ENCODE results near the gene DCDC2.
A peak's percentile ranks its signal among the peaks of the same experiment; 100 is the strongest.
"Not testable (repeated sequence)": the region's sequence is repeated elsewhere in the genome, so short reads cannot be mapped to it uniquely, and the experiment has no call there.

The DCDC2 gene

GRCh38 chr6:24283043-24283985 lies 74.5 kb downstream of the DCDC2 start:
- H3K27me3 Mint-ChIP-seq, result peaks cover 4 to 6% of the 10 kb centered on the region in 2 donors
- no peak overlapping the region for H3K4me3 Mint-ChIP-seq
- peak; percentile 85 to 88 for ATAC-seq (replicated peaks)
- H3K9me3 Mint-ChIP-seq, result no peaks in the 10 kb centered on the region
- H3K36me3 Mint-ChIP-seq, result no peaks in the 10 kb centered on the region
- H3K27ac Mint-ChIP-seq, result no peak overlapping the region
- DNase-seq, result peak; percentile 34
- H3K4me1 Mint-ChIP-seq, result no peaks in the 10 kb centered on the region

- Mint-ChIP-seq H3K27me3 (peaks cover 0 to 4% of the 10 kb centered on the region in 2 donors), H3K4me1 (no peaks in the 10 kb centered on the region), H3K27ac (no peak overlapping the region), H3K9me3 (no peaks in the 10 kb centered on the region), H3K4me3 (no peak overlapping the region), H3K36me3 (no peaks in the 10 kb centered on the region)
- no peak for ATAC-seq (replicated peaks)
- no peak for DNase-seq
These were observed 83.3 kb downstream of the DCDC2 start for GRCh38 chr6:24274441-24275083.

- Mint-ChIP-seq H3K4me3 (no peak overlapping the region), H3K27me3 (peaks cover 0 to 4% of the 10 kb centered on the region in 2 donors), H3K36me3 (no peaks in the 10 kb centered on the region), H3K27ac (no peak overlapping the region), H3K9me3 (no peaks in the 10 kb centered on the region), H3K4me1 (no peaks in the 10 kb centered on the region)
- DNase-seq, result no peak
- ATAC-seq (replicated peaks), result no peak
These were observed 84.6 kb downstream of the DCDC2 start for GRCh38 chr6:24273096-24273870.

GRCh38 chr6:24272553-24272952 lies 85.3 kb downstream of the DCDC2 start:
- peaks cover 0 to 4% of the 10 kb centered on the region in 2 donors for H3K27me3 Mint-ChIP-seq
- no peaks in the 10 kb centered on the region for H3K36me3 Mint-ChIP-seq
- H3K27ac Mint-ChIP-seq, result no peak overlapping the region
- no peaks in the 10 kb centered on the region for H3K9me3 Mint-ChIP-seq
- DNase-seq (no peak), ATAC-seq (replicated peaks) (no peak)
- H3K4me1 Mint-ChIP-seq, result no peaks in the 10 kb centered on the region
- no peak overlapping the region for H3K4me3 Mint-ChIP-seq

GRCh38 chr6:24272148-24272547 lies 85.7 kb downstream of the DCDC2 start:
- no peak for ATAC-seq (replicated peaks)
- Mint-ChIP-seq H3K36me3 (no peaks in the 10 kb centered on the region), H3K9me3 (no peaks in the 10 kb centered on the region), H3K4me3 (no peak overlapping the region), H3K27ac (no peak overlapping the region), H3K27me3 (peaks cover 0 to 4% of the 10 kb centered on the region in 2 donors), H3K4me1 (no peaks in the 10 kb centered on the region)
- DNase-seq, result no peak

GRCh38 chr6:24270011-24270410 lies 87.8 kb downstream of the DCDC2 start:
- Mint-ChIP-seq H3K4me3 (no peak overlapping the region), H3K9me3 (no peaks in the 10 kb centered on the region), H3K27me3 (peaks cover under 1 to 11% of the 10 kb centered on the region in 2 donors), H3K36me3 (no peaks in the 10 kb centered on the region), H3K4me1 (no peaks in the 10 kb centered on the region), H3K27ac (no peak overlapping the region)
- ATAC-seq (replicated peaks) (no peak), DNase-seq (no peak)

- peaks cover 18 to 27% of the 10 kb centered on the region in 2 donors for H3K27me3 Mint-ChIP-seq
- not testable (repeated sequence) for H3K4me1 Mint-ChIP-seq; H3K9me3 Mint-ChIP-seq; H3K4me3 Mint-ChIP-seq; DNase-seq; H3K36me3 Mint-ChIP-seq; ATAC-seq (replicated peaks); H3K27ac Mint-ChIP-seq
These were observed 99.6 kb downstream of the DCDC2 start for GRCh38 chr6:24258214-24258613.

- Mint-ChIP-seq H3K27me3 (peaks cover 9 to 24% of the 10 kb centered on the region in 2 donors), H3K4me3 (no peak overlapping the region), H3K27ac (no peak overlapping the region), H3K36me3 (no peaks in the 10 kb centered on the region), H3K9me3 (peaks cover 1 to 3% of the 10 kb centered on the region in 2 donors), H3K4me1 (peaks cover 0 to 4% of the 10 kb centered on the region in 2 donors)
- ATAC-seq (replicated peaks), result no peak
- no peak for DNase-seq
These were observed 100.6 kb downstream of the DCDC2 start for GRCh38 chr6:24257282-24257681.

GRCh38 chr6:24255676-24256075 lies 102.2 kb downstream of the DCDC2 start:
- no peaks in the 10 kb centered on the region for H3K36me3 Mint-ChIP-seq
- no peak overlapping the region for H3K4me3 Mint-ChIP-seq

GRCh38 chr6:24253360-24253759 lies 104.5 kb downstream of the DCDC2 start:
- no peak overlapping the region for H3K27ac Mint-ChIP-seq
- H3K9me3 Mint-ChIP-seq, result peaks cover 3 to 4% of the 10 kb centered on the region in 2 donors
- peaks cover 5 to 23% of the 10 kb centered on the region in 2 donors for H3K27me3 Mint-ChIP-seq
- H3K36me3 Mint-ChIP-seq, result no peaks in the 10 kb centered on the region
- no peak for ATAC-seq (replicated peaks)
- peaks cover 0 to 4% of the 10 kb centered on the region in 2 donors for H3K4me1 Mint-ChIP-seq
- DNase-seq, result no peak
- no peak overlapping the region for H3K4me3 Mint-ChIP-seq

More at GRCh38 chr6:24255676-24256075, 102.2 kb downstream of the DCDC2 start:
- DNase-seq, result no peak
- ATAC-seq (replicated peaks), result peak; percentile 66 to 68
- peaks cover 5 to 25% of the 10 kb centered on the region in 2 donors for H3K27me3 Mint-ChIP-seq
- H3K9me3 Mint-ChIP-seq, result peaks cover 3 to 4% of the 10 kb centered on the region in 2 donors
- H3K4me1 Mint-ChIP-seq, result peaks cover 0 to 4% of the 10 kb centered on the region in 2 donors
- H3K27ac Mint-ChIP-seq, result no peak overlapping the region

- H3K4me1 Mint-ChIP-seq, result peaks cover 0 to 4% of the 10 kb centered on the region in 2 donors
- no peak overlapping the region for H3K27ac Mint-ChIP-seq
- no peak overlapping the region for H3K4me3 Mint-ChIP-seq
- no peak for DNase-seq
- H3K9me3 Mint-ChIP-seq, result peaks cover 3 to 4% of the 10 kb centered on the region in 2 donors
- no peaks in the 10 kb centered on the region for H3K36me3 Mint-ChIP-seq
- ATAC-seq (replicated peaks), result no peak
- H3K27me3 Mint-ChIP-seq, result peaks cover 5 to 18% of the 10 kb centered on the region in 2 donors
These were observed 105.6 kb downstream of the DCDC2 start for GRCh38 chr6:24252280-24252679.

GRCh38 chr6:24251339-24251738 lies 106.5 kb downstream of the DCDC2 start:
- no peaks in the 10 kb centered on the region for H3K36me3 Mint-ChIP-seq

GRCh38 chr6:24249926-24250325 lies 107.9 kb downstream of the DCDC2 start:
- no peak overlapping the region for H3K27ac Mint-ChIP-seq
- H3K9me3 Mint-ChIP-seq, result peaks cover 2 to 6% of the 10 kb centered on the region in 2 donors
- DNase-seq (no peak), ATAC-seq (replicated peaks) (no peak)
- H3K4me3 Mint-ChIP-seq, result no peak overlapping the region
- H3K36me3 Mint-ChIP-seq, result no peaks in the 10 kb centered on the region
- H3K4me1 Mint-ChIP-seq, result no peaks in the 10 kb centered on the region
- peaks cover 12 to 27% of the 10 kb centered on the region in 2 donors for H3K27me3 Mint-ChIP-seq

More at GRCh38 chr6:24251339-24251738, 106.5 kb downstream of the DCDC2 start:
- Mint-ChIP-seq H3K27me3 (peaks cover 5 to 18% of the 10 kb centered on the region in 2 donors), H3K4me1 (peaks cover 0 to 4% of the 10 kb centered on the region in 2 donors), H3K4me3 (no peak overlapping the region), H3K27ac (no peak overlapping the region), H3K9me3 (peaks cover 3 to 4% of the 10 kb centered on the region in 2 donors)
- ATAC-seq (replicated peaks), result no peak
- no peak for DNase-seq

- H3K27ac Mint-ChIP-seq, result no peak overlapping the region
- peaks cover 0 to 3% of the 10 kb centered on the region in 2 donors for H3K9me3 Mint-ChIP-seq
- DNase-seq (no peak), ATAC-seq (replicated peaks) (no peak)
- no peak overlapping the region for H3K4me3 Mint-ChIP-seq
- no peaks in the 10 kb centered on the region for H3K4me1 Mint-ChIP-seq
- no peaks in the 10 kb centered on the region for H3K36me3 Mint-ChIP-seq
- peaks cover 13 to 38% of the 10 kb centered on the region in 2 donors for H3K27me3 Mint-ChIP-seq
These were observed 112.6 kb downstream of the DCDC2 start for GRCh38 chr6:24245275-24245674.

All from stimulated activated naive B cell treated with anti-CD40 and anti-IgM and Interleukin-4, amounts not matched to agents 10 μg/mL and 1 μg/mL and 100 μg/mL, for 72 hours (primary cell).